Left colon (tissue), 2 donors: ENCODE data around the gene ABCB6. TPM values are rescaled to one million over a fixed set of nuclear protein-coding genes. Genes with fewer than 3 reads are reported as not detected.
A peak's percentile ranks its signal among the peaks of the same experiment; 100 is the strongest.
"Not testable (repeated sequence)": the region's sequence is repeated elsewhere in the genome, so short reads cannot be mapped to it uniquely, and the experiment has no call there.

Experiments used
- ATAC-seq: fragments of 200-7000 bp; cut with Tn5 transposase; one replicate; pipeline ENCODE4 v1.9.1; 2020; ENCODE audit warnings: mild to moderate bottlenecking, moderate library complexity
- DNase-seq, 2 donors: peaks; one replicate each; pipeline ENCODE4 v3.0.0-alpha.2; 2020
- intact Hi-C, 2 donors: fragments of 100-400 bp; cut with DNase I in 1 of 2; cut with micrococcal nuclease in 1 of 2; formaldehyde crosslinking; loops; one replicate each; pipeline versions ENCODE4 v1.11.2 to v1.14.0; 2022; cut with DNase I, micrococcal nuclease
- long read RNA-seq: library from polyadenylated mRNA; unstranded; transcript quantifications from one replicate; pipeline ENCODE4 v2.0.0, GENCODE V29; 2021
- total RNA-seq, 2 donors: library from RNA; stranded (reverse); fragmentation: NEBNext Ultra II Directional; extraction: Animal tissue kit (Norgen Biotek cat#: 25700); gene quantifications; one replicate each; pipeline ENCODE4 v1.2.1, GENCODE V29; 2021
- donor health status: DM: no; HTN: no; CAD: no.
- donor health status: DM: yes; HTN: yes; CAD: no.

Gene ABCB6
- total RNA-seq, result 10 to 100 TPM in 1 of 2 donors, 1 to 10 TPM in 1; 6.8 to 11.4 TPM
- long read RNA-seq, transcript ABCB6-201 (19 exons, 3,045 nt), result major isoform, 22 of 34 reads
- long read RNA-seq, partial matches to known transcripts, result 3 of 34 reads
- long read RNA-seq, other reads (novel, unspliced or antisense), result 3 of 34 reads

- peak; percentile 81 for ATAC-seq
- peak; percentile 96 for DNase-seq
- intact Hi-C loops, result no loop called here
These were observed at the start of gene ABCB6 for GRCh38 chr2:219218732-219219701. Gene ABCB6 (minus strand): TSS chr2:219218958. CDS start chr2:219218673, 285 bp downstream.

GRCh38 chr2:219268294-219268693 lies 49.5 kb upstream of the ABCB6 start:
- intact Hi-C loops, result no loop called here
- no peak for DNase-seq
- no peak for ATAC-seq

- intact Hi-C loops, result no loop called here
- no peak for ATAC-seq
- DNase-seq, result no peak
These were observed 48.1 kb upstream of the ABCB6 start for GRCh38 chr2:219266886-219267285.

- intact Hi-C loops, result no loop called here
- DNase-seq, result no peak
- ATAC-seq, result no peak
These were observed 47.5 kb upstream of the ABCB6 start for GRCh38 chr2:219266232-219266631.

DNA sequence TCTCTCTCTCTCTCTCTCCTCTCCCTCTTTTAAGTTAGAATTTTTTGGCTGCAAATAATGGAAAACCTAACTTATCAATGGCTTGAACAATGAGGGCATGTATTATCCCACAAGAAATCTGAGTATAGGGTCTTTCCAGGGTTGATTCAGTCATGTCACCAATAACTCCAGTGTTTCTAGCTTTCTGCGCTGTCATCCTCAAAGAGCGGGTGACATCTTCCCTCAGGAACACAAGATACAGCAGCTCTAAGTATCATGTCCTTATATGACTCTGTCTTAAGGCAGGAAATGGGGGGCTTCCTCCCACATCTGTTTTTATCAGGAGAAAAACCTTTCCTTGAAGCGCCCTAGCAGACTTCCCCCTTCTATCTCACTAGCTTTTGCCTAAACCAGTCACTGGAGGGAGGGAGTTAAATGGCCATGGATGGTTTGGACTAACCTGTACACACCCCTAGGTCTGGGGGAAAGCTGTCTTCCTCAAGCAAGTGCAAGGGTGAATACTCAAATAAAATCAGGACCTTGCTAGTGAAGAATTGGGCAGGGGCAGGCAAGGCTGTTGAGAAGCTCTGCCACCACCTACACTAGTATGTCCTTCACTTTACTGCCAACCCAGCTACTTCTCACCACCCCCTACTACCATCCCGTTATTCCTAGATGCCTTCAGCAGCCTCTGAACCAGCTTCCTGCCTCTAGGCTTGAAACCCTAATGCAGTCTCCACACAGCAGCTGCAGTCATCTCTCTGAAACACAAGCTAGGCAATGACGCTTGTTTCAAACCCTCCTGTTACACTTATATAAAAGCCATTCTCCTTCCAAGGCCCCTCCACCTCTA lies 42.5 kb upstream of the ABCB6 start:
- intact Hi-C loops, result no loop called here
- ATAC-seq, result no peak
- no peak for DNase-seq

- DNase-seq, ATAC-seq, intact Hi-C loops: not testable (repeated sequence)
These were observed 40.2 kb upstream of the ABCB6 start for GRCh38 chr2:219258942-219259341.

DNA sequence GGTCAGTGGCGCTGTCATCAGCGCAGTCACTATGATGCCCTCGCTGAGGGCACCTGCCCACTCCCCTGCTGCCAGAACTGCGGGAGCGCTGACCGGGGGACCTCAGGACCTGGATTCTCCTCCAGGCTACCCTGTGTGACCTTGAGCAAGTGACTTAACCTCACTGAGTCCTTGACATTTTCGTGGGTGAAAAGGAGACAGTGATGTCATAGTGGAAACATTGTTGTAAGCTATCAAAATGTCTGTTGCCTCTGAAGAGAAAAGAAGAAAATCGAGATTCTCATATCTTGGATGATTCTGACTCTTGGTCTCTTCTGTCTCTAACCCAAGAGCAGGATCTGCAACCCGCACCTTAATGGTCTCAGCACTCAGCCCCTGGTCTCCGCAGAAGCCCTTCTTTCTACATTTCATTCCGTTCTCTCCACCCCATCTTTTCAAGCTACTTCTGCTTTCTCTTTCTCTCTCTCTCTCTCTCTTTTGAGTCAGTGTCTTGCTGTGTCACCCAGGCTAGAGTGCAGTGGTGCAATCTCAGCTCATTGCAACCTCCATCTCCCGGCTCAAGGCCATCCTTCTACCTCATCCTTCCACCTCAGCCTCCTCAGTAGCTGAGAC lies 35.9 kb upstream of the ABCB6 start:
- DNase-seq (no peak), ATAC-seq (peak; percentile 1)

GRCh38 chr2:219253753-219254589 lies 35.2 kb upstream of the ABCB6 start, which contains the start of gene TUBA4A:
Gene TUBA4A (minus strand): TSS chr2:219253918. CDS start chr2:219253858, 60 bp downstream.
- peak; percentile 73 for ATAC-seq
- peak; percentile 87 to 94 for DNase-seq
- intact Hi-C loops, result no loop called here

More for the DNA sequence above, 35.9 kb upstream of the ABCB6 start:
- intact Hi-C loops, result no loop called here

- intact Hi-C loops, result no loop called here
- DNase-seq, result peak; percentile 51 to 63
- peak; percentile 6 for ATAC-seq
These were observed 34.4 kb upstream of the ABCB6 start, which contains the start of gene TUBA4B for GRCh38 chr2:219252900-219253752. Gene TUBA4B (plus strand): TSS chr2:219253243. CDS start chr2:219253408, 165 bp downstream.

GRCh38 chr2:219252570-219252899 lies 33.8 kb upstream of the ABCB6 start:
- intact Hi-C loops, result no loop called here
- peak in 1 of 2 donors; percentile 59 for DNase-seq
- no peak for ATAC-seq

DNA sequence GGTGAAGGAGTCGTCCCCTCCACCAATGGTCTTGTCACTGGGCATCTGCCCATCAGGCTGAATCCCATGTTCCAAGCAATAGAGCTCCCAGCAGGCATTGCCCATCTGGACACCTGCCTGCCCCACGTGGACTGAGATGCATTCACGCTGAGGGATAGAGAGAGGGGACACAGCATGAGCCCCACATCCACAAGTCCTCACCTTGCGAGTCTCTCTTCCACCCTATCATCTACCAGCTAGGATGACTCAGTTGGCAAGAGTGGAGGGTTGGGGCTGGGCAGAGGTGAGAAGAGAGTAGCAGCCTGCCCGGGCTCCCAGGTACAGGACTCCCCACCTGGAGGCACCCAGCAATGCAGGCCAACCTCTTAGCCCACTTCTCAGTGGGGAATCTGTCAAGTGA lies 33.3 kb upstream of the ABCB6 start:
- no peak for ATAC-seq
- peak in 1 of 2 donors; percentile 23 for DNase-seq
- intact Hi-C loops, result no loop called here

DNA sequence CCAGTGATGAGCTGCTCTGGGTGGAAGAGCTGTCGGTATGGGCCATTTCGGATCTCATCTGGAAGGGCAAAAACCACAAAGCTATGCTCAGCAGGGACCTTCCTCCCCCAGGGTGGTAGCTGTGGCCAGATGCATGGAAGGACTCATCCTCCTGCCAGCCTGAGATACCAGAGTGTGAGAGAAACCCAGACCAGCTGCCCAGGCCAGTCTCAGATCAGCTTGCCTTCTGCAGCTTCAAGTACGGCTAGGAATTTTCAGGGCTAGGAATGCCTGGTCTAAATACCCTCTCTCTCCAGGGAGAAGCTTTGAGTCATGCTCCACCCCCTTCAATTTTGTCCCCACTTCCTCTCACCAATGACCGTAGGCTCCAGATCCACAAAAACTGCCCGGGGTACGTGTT lies 32.9 kb upstream of the ABCB6 start:
- intact Hi-C loops, result no loop called here
- DNase-seq (no peak), ATAC-seq (no peak)

- no peak for ATAC-seq
- DNase-seq, result peak in 1 of 2 donors; percentile 33
- intact Hi-C loops, result no loop called here
These were observed 31.5 kb upstream of the ABCB6 start for GRCh38 chr2:219250049-219250781.

DNA sequence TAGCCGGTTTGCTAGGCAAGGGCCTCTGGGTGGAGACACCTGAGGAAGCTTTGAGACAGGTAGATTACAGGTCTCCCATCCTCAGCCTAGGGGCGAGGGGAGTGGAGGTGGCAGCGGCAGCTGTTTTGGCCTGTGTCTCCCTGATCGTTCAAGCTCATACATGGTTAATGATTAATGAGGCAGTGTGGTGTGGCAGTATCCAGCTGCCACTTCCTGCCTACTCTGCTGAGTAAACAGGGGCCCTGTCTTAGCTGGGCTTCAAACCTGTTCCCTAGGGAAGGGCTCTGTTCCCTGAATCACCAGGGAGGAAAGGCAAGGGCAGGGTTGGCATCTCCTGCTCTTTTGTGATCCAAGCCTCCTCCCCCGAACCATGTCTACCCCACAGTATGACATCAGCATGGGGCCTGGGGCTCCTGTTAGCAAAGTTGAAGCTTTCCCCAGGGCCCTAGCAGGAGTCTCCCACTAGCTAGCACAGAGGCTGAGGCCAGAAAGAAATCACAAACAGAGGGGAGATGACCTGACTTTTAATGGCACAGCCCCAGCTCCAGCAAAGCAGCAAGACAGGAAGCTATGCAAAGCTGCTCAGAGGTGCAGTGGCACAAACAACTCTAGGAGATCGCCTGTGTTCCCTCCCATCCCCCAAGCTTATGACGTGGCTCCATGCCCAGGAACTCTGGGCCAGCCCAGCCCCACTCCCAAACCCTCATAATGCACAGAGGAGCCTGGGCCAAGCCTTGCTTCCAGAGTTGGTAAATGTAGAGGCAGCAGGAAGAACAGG lies 30.6 kb upstream of the ABCB6 start:
- DNase-seq (peak; percentile 92 to 93), ATAC-seq (peak; percentile 67)
- intact Hi-C loops, result no loop called here

DNA sequence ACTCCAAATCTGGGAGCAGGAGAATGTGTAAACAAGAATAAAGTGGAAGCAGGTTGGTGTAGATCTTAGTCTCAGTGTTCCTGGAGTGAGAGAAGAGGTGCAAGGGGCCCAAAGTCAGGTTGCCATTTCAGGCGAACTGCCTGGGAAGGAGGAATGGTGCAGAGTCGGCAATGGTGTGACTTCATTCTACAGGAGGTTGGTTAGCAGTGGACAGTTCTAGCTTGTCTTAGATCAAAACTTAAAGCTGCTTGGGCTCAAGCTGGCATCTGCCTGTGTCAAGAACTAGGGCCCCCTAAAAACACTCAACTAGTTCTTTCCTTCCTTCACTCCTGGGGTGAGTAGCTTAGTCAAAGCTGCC lies 30.1 kb upstream of the ABCB6 start:
- DNase-seq (no peak), ATAC-seq (no peak)
- intact Hi-C loops, result no loop called here
